GM19324 (cell line): ENCODE measurements around the gene PROK2.

Experiments
- ATAC-seq: cut with Tn5 transposase; IDR thresholded peaks from one replicate; pipeline ENCODE4 v1.9.1; 2021; ENCODE audit warnings: mild to moderate bottlenecking, moderate library complexity; ENCODE audit not compliant: unreplicated experiment, low FRiP score

PROK2 gene

DNA sequence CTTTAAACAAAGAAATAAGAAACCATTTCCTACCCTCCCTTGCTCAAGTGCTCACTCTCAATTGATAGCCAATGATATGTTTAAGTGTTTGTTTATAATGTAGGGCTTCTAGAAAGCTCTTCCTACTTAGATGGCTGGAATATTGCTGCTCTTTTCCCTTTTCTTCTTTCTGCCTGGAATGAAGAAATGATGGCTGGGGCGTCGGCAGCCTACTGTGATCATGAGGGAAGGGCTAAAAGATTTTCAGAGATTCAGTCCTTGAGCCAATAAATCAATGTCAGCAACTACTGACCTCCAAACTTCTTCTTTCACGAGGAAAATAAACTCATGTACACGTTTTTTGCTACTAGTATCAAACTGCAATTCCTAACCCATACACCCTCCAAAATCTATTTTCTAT, 33.3 kb downstream of the PROK2 start:
- no peak for ATAC-seq

DNA sequence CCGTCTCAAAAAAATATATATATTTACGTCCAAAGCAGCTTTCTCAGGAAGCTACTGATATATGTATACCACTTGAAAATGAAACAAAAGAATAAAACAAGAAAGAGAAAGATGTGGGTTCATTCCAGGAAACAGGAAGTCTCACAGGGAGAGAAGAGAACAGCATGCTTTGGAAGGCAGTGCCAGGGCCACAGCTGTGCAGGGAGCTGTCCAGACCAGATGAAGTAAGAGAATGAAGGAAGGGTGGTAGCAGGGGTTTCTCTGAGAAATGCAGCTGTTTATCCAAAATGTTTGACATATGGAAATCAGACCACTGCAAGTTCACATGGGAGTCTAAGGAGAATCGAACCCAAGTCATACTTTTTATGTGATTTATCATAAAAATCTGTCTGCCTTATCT, 40.2 kb downstream of the PROK2 start:
- ATAC-seq, result no peak

DNA sequence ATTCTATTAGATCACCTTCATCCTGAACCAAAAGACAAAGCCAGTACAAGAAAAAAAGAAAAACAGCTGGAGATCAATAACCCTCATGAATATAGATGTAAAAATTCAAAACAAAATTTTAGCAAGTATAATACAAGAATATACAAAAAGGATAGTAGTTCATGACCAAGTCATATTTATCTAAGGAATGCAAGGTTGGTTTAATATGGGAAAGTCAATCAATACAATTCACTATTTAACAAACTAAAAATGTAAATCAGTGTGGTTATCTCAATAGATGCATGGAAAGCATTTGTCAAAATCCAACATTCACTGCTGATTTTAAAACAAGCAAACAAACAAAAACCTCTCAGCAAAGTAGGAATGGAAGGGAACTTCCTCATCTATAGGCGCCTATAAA, 42.3 kb downstream of the PROK2 start:
- no peak for ATAC-seq

DNA sequence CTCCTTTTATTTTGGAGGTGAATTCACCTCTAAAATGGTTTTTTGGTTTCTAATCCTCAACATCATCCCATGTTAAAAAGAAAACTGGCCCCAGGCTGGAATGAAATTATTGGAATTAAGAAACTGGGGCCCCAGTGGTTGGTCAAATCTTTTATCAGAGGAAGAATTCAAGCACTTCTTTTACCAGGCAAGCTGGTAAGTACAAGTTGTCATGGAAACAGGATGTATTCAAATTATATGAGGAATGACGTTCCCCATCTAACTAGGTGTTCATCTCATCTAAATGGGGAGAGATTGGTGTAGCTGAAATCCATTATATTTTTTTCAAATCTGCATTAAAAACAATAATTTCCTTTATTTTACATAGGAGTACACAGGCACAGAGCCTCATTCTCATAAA, 50.1 kb downstream of the PROK2 start:
- no peak for ATAC-seq

DNA sequence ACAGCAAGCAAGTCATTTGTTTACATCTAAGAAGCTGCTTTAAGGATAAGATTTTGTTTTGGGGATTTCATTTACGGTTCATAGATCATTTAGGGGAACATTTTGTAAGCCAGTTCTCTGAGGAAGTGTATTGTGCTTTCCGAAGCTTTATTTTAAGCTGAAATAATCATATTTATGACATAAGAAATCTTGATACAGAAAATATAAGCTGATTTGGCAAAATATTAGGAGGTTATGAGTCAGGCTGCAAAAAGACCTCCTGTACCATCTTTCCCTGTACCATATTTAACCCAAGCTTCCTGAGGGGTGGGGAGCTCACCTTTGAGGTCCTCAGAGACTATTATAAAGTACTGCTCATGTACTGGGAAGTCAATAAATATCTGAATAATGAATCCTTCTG, 51.6 kb downstream of the PROK2 start:
- no peak for ATAC-seq

DNA sequence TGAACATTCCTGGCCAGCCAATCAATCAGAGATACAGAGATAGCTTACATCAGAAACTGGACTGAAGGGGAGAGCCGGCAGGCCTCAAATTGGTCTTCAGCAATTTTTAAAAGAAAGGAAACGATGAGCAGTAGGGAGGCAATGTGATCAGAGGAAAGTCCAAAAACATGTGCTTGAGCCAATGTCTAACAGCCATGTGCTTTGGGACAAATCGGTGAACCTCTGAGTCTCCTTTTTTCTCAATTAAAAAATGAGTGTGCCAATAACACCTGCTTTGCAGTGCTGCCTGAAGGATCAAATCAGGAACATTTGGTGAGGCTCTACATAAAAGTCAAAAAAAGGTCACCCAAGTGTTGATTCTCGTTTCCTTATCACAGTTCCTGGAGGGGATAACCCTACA, 52.3 kb downstream of the PROK2 start:
- no peak for ATAC-seq

DNA sequence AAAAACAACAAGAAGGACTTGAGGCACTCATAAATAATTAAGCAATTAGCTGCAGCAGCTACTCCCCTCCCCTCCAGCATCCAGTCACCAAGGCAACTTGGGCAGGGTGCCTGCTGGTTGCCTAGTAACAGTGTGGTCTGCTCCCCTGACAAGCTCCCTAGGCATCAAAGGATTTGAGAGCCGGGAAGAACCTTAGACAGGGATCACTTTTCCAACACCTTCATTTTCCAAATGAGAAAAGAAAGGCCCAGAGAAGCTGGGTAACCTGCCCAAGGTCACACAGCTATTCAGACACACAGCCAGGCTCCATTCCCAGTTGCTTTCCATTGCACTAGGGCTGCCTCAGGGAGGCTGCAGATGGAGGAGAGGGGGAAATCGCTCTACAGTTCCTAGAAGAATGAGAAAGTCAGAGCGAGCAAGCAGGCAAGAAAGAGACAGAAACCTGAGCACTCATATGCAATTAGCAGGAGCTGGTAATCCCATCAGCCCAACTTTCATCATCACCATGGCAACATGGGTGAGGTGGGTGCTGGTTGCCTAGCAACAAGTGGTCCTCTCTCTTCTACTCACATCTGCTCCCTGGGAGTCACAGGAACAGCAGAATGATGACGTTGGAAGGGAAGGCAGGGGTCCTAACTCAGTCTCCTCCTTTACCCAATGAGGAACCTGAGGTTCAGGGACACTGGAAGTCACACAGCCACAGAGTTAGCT, 56.2 kb downstream of the PROK2 start:
- no peak for ATAC-seq

DNA sequence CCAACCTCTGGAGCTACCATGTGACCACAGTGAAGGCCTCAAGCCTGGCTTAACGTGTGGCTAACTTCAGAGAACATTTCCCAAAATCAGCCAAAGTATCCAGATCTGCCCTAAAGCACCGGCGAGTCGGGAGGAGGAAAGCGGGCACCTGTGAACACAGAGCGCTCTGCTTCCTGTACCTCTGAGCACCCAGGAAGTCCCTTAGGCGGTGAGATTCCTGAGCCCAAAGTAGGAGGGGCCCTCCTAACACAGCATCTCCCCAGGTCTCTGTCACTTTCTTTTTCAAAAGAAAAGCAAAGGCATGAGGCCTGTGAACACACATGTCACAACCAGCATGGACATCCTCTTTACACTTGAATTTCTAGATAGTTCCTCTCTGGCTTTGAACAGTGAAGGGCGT, 58.8 kb downstream of the PROK2 start:
- ATAC-seq, result no peak

DNA sequence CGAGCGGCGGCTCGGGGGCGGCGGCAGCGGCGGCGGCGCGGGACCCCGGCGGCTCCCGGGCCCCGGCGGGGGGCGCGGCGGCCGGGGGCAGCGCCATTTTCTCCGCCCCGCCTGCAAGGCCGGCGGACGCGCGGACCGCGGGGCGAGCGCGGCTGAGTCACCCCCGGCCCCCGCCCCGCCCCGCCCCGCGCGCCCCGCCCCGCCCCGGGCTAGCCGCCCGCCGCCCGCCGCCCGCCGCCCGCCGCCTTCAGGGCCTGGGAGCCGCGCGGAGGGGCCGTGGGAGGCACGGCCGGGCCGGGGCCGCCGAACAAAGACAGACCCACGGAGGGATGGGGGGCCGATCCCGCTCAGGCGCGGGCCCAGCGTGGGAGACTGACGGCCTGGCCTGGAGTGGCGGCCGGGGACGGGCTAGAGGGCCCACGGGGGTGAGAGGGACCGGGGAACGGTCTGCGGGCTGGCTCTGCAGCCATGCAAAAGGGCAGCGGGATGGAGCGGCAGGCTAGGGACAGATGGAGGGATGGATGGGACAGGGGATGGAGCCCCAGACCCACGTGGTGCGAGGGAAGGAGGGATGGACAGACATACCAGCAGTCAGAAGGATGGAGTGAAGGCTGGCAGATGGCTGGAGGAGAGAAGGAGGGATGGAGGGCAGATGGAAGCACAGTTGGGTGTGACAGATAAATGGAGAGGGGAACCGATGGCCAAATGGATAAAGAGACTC, 59.5 kb downstream of the PROK2 start, which contains the start of gene EIF4E3:
Gene EIF4E3, minus strand, starts transcription at position 132 of the 721 bp plus-strand sequence. Its CDS starts 35 bp downstream, at position 97.
- peak; percentile 61 for ATAC-seq

DNA sequence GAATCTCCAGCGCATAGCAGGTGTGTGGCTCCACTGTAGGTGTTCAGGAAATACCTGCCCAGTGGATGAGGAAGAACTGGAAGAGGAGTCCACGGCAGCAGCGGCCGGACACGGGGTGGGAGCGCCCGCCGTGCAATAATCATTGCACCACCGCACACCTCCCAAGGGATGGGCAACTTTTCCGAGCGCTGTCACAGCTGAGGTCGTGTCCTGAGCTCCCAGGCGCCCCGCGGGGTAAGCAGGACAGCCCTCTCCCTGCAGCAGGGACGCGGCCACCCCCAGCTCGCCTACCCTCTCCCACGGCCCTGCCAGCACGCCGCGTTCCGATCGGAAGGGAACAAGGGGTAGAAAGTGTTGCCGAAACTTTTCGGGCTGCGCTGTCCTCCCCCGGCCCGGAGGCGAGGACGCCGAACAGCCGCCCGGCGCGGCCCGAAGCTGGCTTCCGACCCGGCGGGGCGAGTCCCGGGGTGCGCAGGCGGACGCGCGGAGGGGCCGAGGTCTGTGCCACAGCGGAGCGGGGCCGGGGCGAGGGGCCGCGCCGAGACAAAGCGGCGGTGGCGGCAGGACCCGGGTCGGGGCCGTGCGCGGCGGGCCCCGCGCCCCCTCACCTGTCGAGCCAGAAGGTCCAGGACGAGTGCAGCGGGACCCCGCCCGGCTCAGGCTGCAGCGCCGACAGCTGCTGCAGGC, 60.2 kb downstream of the PROK2 start:
- ATAC-seq, result peak; percentile 52

DNA sequence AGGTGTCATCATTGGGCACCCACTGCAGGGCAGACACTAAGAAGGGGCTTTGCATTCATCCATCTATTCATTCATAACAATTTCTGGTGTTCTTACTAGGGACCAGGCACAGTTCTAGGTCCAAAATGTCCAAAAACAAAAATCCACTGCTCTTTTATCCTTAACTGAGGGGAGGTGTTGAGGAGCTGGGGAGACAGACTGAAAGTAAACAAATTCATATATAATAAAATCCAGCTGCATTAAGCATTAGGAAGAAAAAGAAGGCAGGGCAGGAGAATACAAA, 60.8 kb downstream of the PROK2 start:
- no peak for ATAC-seq

DNA sequence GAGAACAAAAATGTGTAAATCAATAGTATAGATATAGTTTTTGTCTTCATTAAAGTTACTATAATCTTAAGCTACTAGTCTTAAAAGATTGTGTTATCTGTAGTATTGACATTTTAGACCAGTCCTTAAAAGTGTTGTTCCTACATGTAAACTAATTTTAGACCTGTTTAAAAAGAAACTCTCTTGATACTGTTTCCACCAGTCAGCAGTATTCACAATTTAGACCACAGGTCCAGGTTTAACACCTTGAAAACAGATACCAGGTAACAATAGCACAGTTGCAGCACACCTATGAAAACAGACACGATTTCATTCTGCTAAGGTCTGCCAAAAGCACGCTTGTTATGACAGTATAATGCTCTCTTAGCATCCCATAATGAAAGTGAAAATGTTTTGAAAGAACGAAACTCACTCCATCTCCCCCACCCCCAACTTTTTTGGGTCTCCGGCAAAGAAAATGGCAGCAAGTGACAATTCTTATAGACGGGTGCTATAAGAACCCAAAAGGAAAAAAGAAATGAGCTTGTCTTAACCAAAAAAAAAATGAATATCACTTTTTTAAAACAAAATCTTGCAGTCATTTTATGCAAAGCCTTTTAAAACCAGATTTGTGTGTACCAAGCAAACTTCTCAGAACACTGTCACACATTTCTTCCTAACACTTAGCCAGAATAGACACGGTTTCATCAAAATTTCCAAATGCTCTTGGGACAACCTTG, 61.3 kb downstream of the PROK2 start:
- ATAC-seq, result peak; percentile 31

DNA sequence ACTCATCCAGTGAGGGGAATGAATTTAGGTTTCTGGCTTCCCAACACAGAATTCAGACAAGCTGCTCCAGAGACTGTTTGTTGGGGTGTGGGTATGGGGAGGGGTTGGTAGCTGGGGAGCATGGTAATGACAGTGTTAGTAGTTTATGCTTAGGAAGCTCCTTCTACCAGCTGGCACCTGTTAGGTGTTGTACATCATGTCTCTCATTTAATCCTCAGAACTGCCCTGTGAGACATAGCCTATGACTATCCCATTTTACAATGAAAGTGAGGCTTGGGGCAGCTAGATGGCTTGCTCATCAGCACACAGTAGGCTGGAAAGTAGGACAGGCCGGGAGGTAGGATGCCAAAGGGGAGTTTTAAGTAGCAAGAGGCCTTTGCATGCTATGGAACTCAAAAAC, 62.3 kb downstream of the PROK2 start:
- no peak for ATAC-seq
